KMS-11 (cell line): ENCODE measurements around the gene MYO9B.

Source experiments
- H2AFZ ChIP-seq: fragments of 200-600 bp; sonication (generic); 2 replicates; pipeline ENCODE4 v1.6.1; 2016; ENCODE audit warnings: antibody characterized with exemption, mixed run types, low read depth
- H3K27ac ChIP-seq: fragments of 200-600 bp; sonication (generic); 2 replicates; pipeline ENCODE4 v1.6.1; 2016; ENCODE audit warnings: mild to moderate bottlenecking, mixed run types
- H3K27me3 ChIP-seq: fragments of 200-600 bp; sonication (generic); 2 replicates; pipeline ENCODE4 v1.6.1; 2017; ENCODE audit warnings: mild to moderate bottlenecking, low read depth, mixed run types, moderate library complexity; ENCODE audit not compliant: insufficient read depth
- H3K36me3 ChIP-seq: fragments of 200-600 bp; sonication (generic); 2 replicates; pipeline ENCODE4 v1.6.1; 2017; ENCODE audit warnings: mild to moderate bottlenecking, mixed run types; ENCODE audit not compliant: insufficient read depth
- H3K4me1 ChIP-seq: fragments of 200-600 bp; sonication (generic); 2 replicates; pipeline ENCODE4 v1.6.1; 2016; ENCODE audit warnings: mild to moderate bottlenecking, low read depth, mixed run types; ENCODE audit not compliant: poor library complexity, severe bottlenecking
- H3K4me2 ChIP-seq: fragments of 200-600 bp; sonication (generic); 2 replicates; pipeline ENCODE4 v1.7.0; 2016; ENCODE audit warnings: mild to moderate bottlenecking, mixed run types
- H3K4me3 ChIP-seq: fragments of 200-600 bp; sonication (generic); IDR thresholded peaks from 2 replicates; pipeline ENCODE4 v1.6.1; 2017; ENCODE audit warnings: low read depth, low read length, mixed read lengths; ENCODE audit not compliant: insufficient read depth
- H3K79me2 ChIP-seq: fragments of 200-600 bp; sonication (generic); 2 replicates; pipeline ENCODE4 v1.6.1; 2016; ENCODE audit warnings: low read depth, mixed run types; ENCODE audit not compliant: insufficient read depth
- H3K9ac ChIP-seq: fragments of 200-600 bp; sonication (generic); 2 replicates; pipeline ENCODE4 v1.6.1; 2016; ENCODE audit warnings: mild to moderate bottlenecking, mixed run types
- H4K20me1 ChIP-seq: fragments of 200-600 bp; sonication (generic); 2 replicates; pipeline ENCODE4 v1.6.1; 2016; ENCODE audit warnings: mild to moderate bottlenecking, mixed run types; ENCODE audit not compliant: insufficient read depth
- CTCF ChIP-seq: fragments of 200-600 bp; sonication (generic); conservative IDR thresholded peaks from 2 replicates; pipeline ENCODE4 v1.6.1; 2017; ENCODE audit warnings: low read depth, mild to moderate bottlenecking, antibody characterized with exemption, low read length, moderate library complexity, mixed read lengths

Gene MYO9B

GRCh38 chr19:17172624-17173345 is 97.2 kb downstream of the MYO9B start:
- H3K9ac ChIP-seq = no peak overlapping the region
- no peak overlapping the region for H3K4me3 ChIP-seq
- TF ChIP-seq CTCF = no peak
- H3K4me2 ChIP-seq = no peak overlapping the region
- no peak overlapping the region for H2AFZ ChIP-seq
- H3K36me3 ChIP-seq = no peaks in the 10 kb centered on the region
- no peak overlapping the region for H3K27ac ChIP-seq
- no peaks in the 10 kb centered on the region for H3K79me2 ChIP-seq
- no peaks in the 10 kb centered on the region for H3K4me1 ChIP-seq
- no peaks in the 10 kb centered on the region for H3K27me3 ChIP-seq
- no peaks in the 10 kb centered on the region for H4K20me1 ChIP-seq

- H3K36me3 ChIP-seq = no peaks in the 10 kb centered on the region
- H3K79me2 ChIP-seq = no peaks in the 10 kb centered on the region
- H4K20me1 ChIP-seq = no peaks in the 10 kb centered on the region
- peaks cover 8% of the 10 kb centered on the region for H3K4me1 ChIP-seq
- no peak overlapping the region for H3K4me2 ChIP-seq
- H3K4me3 ChIP-seq = no peak overlapping the region
- H3K9ac ChIP-seq = no peak overlapping the region
- H2AFZ ChIP-seq = no peak overlapping the region
- no peaks in the 10 kb centered on the region for H3K27me3 ChIP-seq
- H3K27ac ChIP-seq = no peak overlapping the region
- TF ChIP-seq CTCF = no peak
Observed at GRCh38 chr19:17178291-17178690, 102.7 kb downstream of the MYO9B start.

- no peak overlapping the region for H3K4me3 ChIP-seq
- peak overlapping the region; percentile 19; the same call in 1 of the 2 replicates for H3K9ac ChIP-seq
- H3K27ac ChIP-seq = peak overlapping the region; percentile 60
- H3K36me3 ChIP-seq = no peaks in the 10 kb centered on the region
- peaks cover 8% of the 10 kb centered on the region for H3K4me1 ChIP-seq
- no peak overlapping the region for H2AFZ ChIP-seq
- H3K79me2 ChIP-seq = no peaks in the 10 kb centered on the region
- H3K27me3 ChIP-seq = no peaks in the 10 kb centered on the region
- H3K4me2 ChIP-seq = peak overlapping the region; percentile 15; the same call in 1 of the 2 replicates
- TF ChIP-seq CTCF = no peak
- no peaks in the 10 kb centered on the region for H4K20me1 ChIP-seq
Observed at GRCh38 chr19:17180997-17181702, 105.6 kb downstream of the MYO9B start.

- H3K27me3 ChIP-seq = no peaks in the 10 kb centered on the region
- no peak overlapping the region for H3K4me2 ChIP-seq
- H3K4me3 ChIP-seq = no peak overlapping the region
- no peak overlapping the region for H3K9ac ChIP-seq
- H3K36me3 ChIP-seq = no peaks in the 10 kb centered on the region
- H3K4me1 ChIP-seq = peaks cover 8% of the 10 kb centered on the region
- H3K79me2 ChIP-seq = no peaks in the 10 kb centered on the region
- TF ChIP-seq CTCF = no peak
- no peaks in the 10 kb centered on the region for H4K20me1 ChIP-seq
- no peak overlapping the region for H2AFZ ChIP-seq
- H3K27ac ChIP-seq = no peak overlapping the region
Observed at GRCh38 chr19:17183271-17183761, 107.7 kb downstream of the MYO9B start.
